GM12891 (cell line): Measurements from ENCODE around the gene NUDT8.

Source experiments
- POLR2A ChIP-seq: IDR thresholded peaks from 2 replicates; pipeline ENCODE4 v1.6.1; 2011; ENCODE audit warnings: low read depth, low read length, control low read depth
- POLR2AphosphoS5 ChIP-seq: IDR thresholded peaks from 2 replicates; pipeline ENCODE4 v1.6.1; 2011; ENCODE audit warnings: low read depth, low read length, control low read depth
- POU2F2 ChIP-seq: IDR thresholded peaks from 2 replicates; pipeline ENCODE4 v1.6.1; 2011; ENCODE audit warnings: low read depth, mild to moderate bottlenecking, control low read depth, low read length, moderate library complexity
- TAF1 ChIP-seq: IDR thresholded peaks from 2 replicates; pipeline ENCODE4 v1.6.1; 2011; ENCODE audit warnings: low read depth, low read length, control low read depth

- TF ChIP-seq POLR2A (no peak), POLR2AphosphoS5 (no peak), TAF1 (no peak), POU2F2 (no peak)
Measured at GRCh38 chr11:67654225-67654624, 24.5 kb upstream of the NUDT8 start.
